HL-60 (cell line): ENCODE measurements around the gene MEGF10.

ENCODE experiments used
- GABPA ChIP-seq: IDR thresholded peaks from 2 replicates; pipeline ENCODE4 v1.6.1; 2012; ENCODE audit warnings: low read depth
- POLR2AphosphoS5 ChIP-seq: IDR thresholded peaks from 2 replicates; pipeline ENCODE4 v1.6.1; 2012; ENCODE audit warnings: low read depth
- TF ChIP-seq, protein P1 (sequence below): IDR thresholded peaks from one replicate; pipeline ENCODE4 v1.5.1; 2011; ENCODE audit warnings: low read length, control low read depth, inconsistent platforms; ENCODE audit not compliant: insufficient read depth
- TF ChIP-seq, protein P2 (sequence below): IDR thresholded peaks from 2 replicates; pipeline ENCODE4 v1.6.1; 2012; ENCODE audit warnings: low read depth; ENCODE audit not compliant: insufficient replicate concordance

DNA sequence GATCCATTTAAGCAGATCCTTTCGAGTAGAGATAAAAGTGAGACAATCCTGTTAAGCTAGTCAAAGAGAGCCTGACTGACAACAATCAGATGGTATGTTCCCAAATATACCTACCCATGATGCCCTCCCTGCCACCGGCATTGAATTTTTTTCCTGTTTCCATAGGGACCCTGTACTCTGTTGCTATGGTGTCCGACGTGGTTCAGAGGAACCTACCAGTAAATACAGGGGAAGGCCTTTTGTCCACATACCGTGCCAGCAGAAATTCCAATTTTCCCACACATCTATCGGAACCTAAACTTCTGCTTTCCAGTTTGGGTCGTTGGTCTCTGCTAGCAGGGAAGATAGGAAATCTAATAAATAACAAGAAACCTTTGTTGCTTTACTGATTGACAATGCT lies 64.7 kb downstream of the MEGF10 start:
- TF ChIP-seq, protein P1, sequence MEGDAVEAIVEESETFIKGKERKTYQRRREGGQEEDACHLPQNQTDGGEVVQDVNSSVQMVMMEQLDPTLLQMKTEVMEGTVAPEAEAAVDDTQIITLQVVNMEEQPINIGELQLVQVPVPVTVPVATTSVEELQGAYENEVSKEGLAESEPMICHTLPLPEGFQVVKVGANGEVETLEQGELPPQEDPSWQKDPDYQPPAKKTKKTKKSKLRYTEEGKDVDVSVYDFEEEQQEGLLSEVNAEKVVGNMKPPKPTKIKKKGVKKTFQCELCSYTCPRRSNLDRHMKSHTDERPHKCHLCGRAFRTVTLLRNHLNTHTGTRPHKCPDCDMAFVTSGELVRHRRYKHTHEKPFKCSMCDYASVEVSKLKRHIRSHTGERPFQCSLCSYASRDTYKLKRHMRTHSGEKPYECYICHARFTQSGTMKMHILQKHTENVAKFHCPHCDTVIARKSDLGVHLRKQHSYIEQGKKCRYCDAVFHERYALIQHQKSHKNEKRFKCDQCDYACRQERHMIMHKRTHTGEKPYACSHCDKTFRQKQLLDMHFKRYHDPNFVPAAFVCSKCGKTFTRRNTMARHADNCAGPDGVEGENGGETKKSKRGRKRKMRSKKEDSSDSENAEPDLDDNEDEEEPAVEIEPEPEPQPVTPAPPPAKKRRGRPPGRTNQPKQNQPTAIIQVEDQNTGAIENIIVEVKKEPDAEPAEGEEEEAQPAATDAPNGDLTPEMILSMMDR = no peak
- TF ChIP-seq, protein P2, sequence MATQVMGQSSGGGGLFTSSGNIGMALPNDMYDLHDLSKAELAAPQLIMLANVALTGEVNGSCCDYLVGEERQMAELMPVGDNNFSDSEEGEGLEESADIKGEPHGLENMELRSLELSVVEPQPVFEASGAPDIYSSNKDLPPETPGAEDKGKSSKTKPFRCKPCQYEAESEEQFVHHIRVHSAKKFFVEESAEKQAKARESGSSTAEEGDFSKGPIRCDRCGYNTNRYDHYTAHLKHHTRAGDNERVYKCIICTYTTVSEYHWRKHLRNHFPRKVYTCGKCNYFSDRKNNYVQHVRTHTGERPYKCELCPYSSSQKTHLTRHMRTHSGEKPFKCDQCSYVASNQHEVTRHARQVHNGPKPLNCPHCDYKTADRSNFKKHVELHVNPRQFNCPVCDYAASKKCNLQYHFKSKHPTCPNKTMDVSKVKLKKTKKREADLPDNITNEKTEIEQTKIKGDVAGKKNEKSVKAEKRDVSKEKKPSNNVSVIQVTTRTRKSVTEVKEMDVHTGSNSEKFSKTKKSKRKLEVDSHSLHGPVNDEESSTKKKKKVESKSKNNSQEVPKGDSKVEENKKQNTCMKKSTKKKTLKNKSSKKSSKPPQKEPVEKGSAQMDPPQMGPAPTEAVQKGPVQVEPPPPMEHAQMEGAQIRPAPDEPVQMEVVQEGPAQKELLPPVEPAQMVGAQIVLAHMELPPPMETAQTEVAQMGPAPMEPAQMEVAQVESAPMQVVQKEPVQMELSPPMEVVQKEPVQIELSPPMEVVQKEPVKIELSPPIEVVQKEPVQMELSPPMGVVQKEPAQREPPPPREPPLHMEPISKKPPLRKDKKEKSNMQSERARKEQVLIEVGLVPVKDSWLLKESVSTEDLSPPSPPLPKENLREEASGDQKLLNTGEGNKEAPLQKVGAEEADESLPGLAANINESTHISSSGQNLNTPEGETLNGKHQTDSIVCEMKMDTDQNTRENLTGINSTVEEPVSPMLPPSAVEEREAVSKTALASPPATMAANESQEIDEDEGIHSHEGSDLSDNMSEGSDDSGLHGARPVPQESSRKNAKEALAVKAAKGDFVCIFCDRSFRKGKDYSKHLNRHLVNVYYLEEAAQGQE = no peak
- TF ChIP-seq POLR2AphosphoS5 (no peak), GABPA (no peak)
